Measurements from ENCODE around the gene ZNF841. TPM values are rescaled to one million over a fixed set of nuclear protein-coding genes. Genes with fewer than 3 reads are reported as not detected.

ZNF841 gene
- total and polyA plus RNA-seq, 2 of the 13 experiments (the other 11 are each of a cell fraction or from before 2014, with no cell fraction given): 6.2 to 14.2 TPM

- TF ChIP-seq NFE2L2 (IDR thresholded peaks at IDR 0.05; ENCODE audit: low read length) (no peak), ZNF414 (CRISPR knock-in tag; IDR thresholded peaks at IDR 0.05) (no peak), MLX (CRISPR knock-in tag; IDR thresholded peaks at IDR 0.05) (no peak), ARID3A (IDR thresholded peaks at IDR 0.05; ENCODE audit: low read depth, low read length) (no peak), SNAPC2 (CRISPR knock-in tag; IDR thresholded peaks at IDR 0.05) (no peak), MAFK (conservative IDR thresholded peaks at IDR 0.05 in 1 of 2, IDR thresholded peaks at IDR 0.05 in 1 of 2; ENCODE audit: low read length in 2 of 2) (0 out of 4 replicates have a peak, but pooled peaks have one; percentile 11 to 24), GTF2F1 (IDR thresholded peaks at IDR 0.05; ENCODE audit: low read length) (no peak), MTA1 (CRISPR knock-in tag; IDR thresholded peaks at IDR 0.05; ENCODE audit: borderline replicate concordance) (no peak), ZNF557 (CRISPR knock-in tag; IDR thresholded peaks at IDR 0.05) (no peak), ZNF672 (CRISPR knock-in tag; IDR thresholded peaks at IDR 0.05) (no peak), KLF9 (CRISPR knock-in tag; IDR thresholded peaks at IDR 0.05; ENCODE audit: low read depth) (no peak), NPAS2 (CRISPR knock-in tag; IDR thresholded peaks at IDR 0.05; ENCODE audit: borderline replicate concordance) (no peak), PLRG1 (conservative IDR thresholded peaks at IDR 0.05) (no peak), HCFC1 (IDR thresholded peaks at IDR 0.05; ENCODE audit: low read depth, low read length) (no peak), ZSCAN25 (CRISPR knock-in tag; IDR thresholded peaks at IDR 0.05) (no peak), CEBPB (IDR thresholded peaks at IDR 0.05; ENCODE audit: borderline replicate concordance, low read depth, low read length) (peak; percentile 42; the same call in 1 of the 2 replicates), SMAD1 (CRISPR knock-in tag; IDR thresholded peaks at IDR 0.05; ENCODE audit: borderline replicate concordance, low read depth) (no peak), POLR2AphosphoS5 (IDR thresholded peaks at IDR 0.05; ENCODE audit: low read depth, low read length) (no peak), HNF4A (CRISPR knock-in tag; IDR thresholded peaks at IDR 0.05) (0 out of 2 replicates have a peak, but pooled peaks have one; percentile 13), ZFP62 (CRISPR knock-in tag; IDR thresholded peaks at IDR 0.05) (no peak), FOXM1 (CRISPR knock-in tag; IDR thresholded peaks at IDR 0.05) (no peak), KAT8 (CRISPR knock-in tag; IDR thresholded peaks at IDR 0.05) (no peak; the same call in 1 of the 2 replicates), HOXA5 (CRISPR knock-in tag; IDR thresholded peaks at IDR 0.05) (no peak)
- TF ChIP-seq, protein P1, sequence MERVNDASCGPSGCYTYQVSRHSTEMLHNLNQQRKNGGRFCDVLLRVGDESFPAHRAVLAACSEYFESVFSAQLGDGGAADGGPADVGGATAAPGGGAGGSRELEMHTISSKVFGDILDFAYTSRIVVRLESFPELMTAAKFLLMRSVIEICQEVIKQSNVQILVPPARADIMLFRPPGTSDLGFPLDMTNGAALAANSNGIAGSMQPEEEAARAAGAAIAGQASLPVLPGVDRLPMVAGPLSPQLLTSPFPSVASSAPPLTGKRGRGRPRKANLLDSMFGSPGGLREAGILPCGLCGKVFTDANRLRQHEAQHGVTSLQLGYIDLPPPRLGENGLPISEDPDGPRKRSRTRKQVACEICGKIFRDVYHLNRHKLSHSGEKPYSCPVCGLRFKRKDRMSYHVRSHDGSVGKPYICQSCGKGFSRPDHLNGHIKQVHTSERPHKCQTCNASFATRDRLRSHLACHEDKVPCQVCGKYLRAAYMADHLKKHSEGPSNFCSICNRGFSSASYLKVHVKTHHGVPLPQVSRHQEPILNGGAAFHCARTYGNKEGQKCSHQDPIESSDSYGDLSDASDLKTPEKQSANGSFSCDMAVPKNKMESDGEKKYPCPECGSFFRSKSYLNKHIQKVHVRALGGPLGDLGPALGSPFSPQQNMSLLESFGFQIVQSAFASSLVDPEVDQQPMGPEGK (CRISPR knock-in tag; IDR thresholded peaks at IDR 0.05): no peak
- TF ChIP-seq, protein P2, sequence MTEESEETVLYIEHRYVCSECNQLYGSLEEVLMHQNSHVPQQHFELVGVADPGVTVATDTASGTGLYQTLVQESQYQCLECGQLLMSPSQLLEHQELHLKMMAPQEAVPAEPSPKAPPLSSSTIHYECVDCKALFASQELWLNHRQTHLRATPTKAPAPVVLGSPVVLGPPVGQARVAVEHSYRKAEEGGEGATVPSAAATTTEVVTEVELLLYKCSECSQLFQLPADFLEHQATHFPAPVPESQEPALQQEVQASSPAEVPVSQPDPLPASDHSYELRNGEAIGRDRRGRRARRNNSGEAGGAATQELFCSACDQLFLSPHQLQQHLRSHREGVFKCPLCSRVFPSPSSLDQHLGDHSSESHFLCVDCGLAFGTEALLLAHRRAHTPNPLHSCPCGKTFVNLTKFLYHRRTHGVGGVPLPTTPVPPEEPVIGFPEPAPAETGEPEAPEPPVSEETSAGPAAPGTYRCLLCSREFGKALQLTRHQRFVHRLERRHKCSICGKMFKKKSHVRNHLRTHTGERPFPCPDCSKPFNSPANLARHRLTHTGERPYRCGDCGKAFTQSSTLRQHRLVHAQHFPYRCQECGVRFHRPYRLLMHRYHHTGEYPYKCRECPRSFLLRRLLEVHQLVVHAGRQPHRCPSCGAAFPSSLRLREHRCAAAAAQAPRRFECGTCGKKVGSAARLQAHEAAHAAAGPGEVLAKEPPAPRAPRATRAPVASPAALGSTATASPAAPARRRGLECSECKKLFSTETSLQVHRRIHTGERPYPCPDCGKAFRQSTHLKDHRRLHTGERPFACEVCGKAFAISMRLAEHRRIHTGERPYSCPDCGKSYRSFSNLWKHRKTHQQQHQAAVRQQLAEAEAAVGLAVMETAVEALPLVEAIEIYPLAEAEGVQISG (CRISPR knock-in tag; IDR thresholded peaks at IDR 0.05): no peak
Measured at GRCh38 chr19:52099497-52100138, 4.1 kb upstream of the ZNF841 start (continued).

All from HepG2 (cell line).